Panc1 (cell line): Measurements from ENCODE around the gene TP53BP2.

Source experiments
- CTCF ChIP-seq: fragments of 450-650 bp; IDR thresholded peaks from 2 replicates; pipeline ENCODE4 v1.5.1; 2017; ENCODE audit warnings: mild to moderate bottlenecking
- POLR2AphosphoS5 ChIP-seq: IDR thresholded peaks from 2 replicates; pipeline ENCODE4 v1.6.1; 2012; ENCODE audit warnings: mild to moderate bottlenecking, low read depth, low read length, moderate library complexity
- REST ChIP-seq, 2 experiments: IDR thresholded peaks; 2 replicates each; pipeline ENCODE4 v1.6.1; 2011 to 2012; ENCODE audit warnings: low read depth in 2 of 2, control low read depth in 1 of 2, low read length in 1 of 2, mild to moderate bottlenecking in 1 of 2, moderate library complexity in 1 of 2; ENCODE audit not compliant: insufficient read depth in 1 of 2

GRCh38 chr1:223760833-223761232 is 84.9 kb downstream of the TP53BP2 start:
- TF ChIP-seq CTCF (no peak), REST (IDR thresholded peaks at IDR 0.05; ENCODE audit: insufficient read depth in 1 of 2, low read depth in 2 of 2, low read length in 1 of 2) (no peak), POLR2AphosphoS5 (no peak)
